GM11168 (cell line): ENCODE measurements around the gene SYNDIG1L.

Source experiments
- in situ Hi-C: fragments of 300-500 bp; cut with MboI; formaldehyde crosslinking; loops from one replicate; pipeline ENCODE4 v1.12.0; 2022; ENCODE audit warnings: low sequenced_read_pairs; ENCODE audit not compliant: unreplicated experiment

Gene SYNDIG1L

DNA sequence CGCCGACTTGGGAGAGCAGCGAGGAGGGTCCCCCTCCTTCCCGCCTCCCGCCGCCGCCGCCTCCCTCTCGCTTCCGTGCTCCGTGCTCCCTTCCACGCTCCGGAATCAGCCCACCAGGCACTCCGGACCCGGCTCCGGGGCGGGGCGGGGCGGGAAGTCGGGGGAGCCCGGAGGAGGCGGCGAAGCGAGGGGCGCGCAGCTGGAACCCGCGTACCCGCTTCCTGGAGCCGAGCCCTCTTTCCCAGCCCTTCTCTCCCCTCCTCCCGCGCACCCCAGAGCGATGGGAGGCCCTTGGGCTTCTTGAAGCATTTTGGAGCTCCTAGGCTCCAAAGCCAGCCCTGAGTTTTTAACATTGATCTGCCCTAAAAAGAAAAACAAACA is at the start of gene SYNDIG1L:
Gene SYNDIG1L (minus strand): TSS at position 9 of the 381 bp plus-strand sequence. CDS start 16,466 bp downstream, outside the sequence.
- in situ Hi-C loops, result no loop called here

DNA sequence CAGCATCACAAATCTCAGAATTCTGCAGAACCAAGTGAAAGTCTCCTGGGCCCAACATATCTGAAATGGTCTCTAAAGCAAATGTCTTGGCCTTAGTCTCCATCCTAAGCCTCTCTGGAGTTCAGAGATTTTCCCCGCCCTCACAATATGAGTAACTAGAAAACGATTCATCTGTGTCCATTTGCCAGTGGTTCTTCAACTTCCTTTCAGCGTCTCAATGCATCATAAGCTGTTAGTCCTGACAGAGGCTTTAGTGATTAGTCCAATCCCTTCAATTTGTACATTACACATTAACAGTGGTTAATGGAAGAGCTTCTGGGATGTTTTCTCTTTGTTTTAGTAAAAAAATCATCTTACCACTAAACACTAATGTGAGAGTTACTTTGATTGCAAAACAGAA is 49.7 kb upstream of the SYNDIG1L start:
- in situ Hi-C loops, result loop anchor here (10.0 kb wide), 1 partner anchor 111 kb away; no protein-coding TSS in a partner anchor

DNA sequence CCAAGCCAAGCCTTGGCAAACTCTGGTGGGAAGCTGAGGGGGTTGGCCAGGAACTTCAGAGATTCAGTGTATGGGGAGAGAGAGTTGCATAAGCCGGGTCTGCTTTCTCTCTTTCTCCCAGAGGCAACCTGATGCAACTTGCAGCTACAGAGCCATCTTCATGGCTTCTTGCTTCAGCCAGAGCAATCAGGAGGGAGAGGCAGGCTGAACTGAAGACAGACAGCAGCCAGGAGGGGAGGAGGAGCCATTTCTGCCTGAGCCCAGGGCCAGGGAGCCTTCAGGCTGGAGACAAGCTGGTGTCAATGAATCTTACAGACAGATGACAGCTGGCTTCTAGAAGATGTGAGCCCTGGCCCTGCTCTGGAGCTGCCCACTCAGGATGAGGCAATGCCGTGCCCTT is 48.4 kb upstream of the SYNDIG1L start:
- in situ Hi-C loops, result loop anchor here (10.0 kb wide), 1 partner anchor 110 kb away; no protein-coding TSS in a partner anchor

DNA sequence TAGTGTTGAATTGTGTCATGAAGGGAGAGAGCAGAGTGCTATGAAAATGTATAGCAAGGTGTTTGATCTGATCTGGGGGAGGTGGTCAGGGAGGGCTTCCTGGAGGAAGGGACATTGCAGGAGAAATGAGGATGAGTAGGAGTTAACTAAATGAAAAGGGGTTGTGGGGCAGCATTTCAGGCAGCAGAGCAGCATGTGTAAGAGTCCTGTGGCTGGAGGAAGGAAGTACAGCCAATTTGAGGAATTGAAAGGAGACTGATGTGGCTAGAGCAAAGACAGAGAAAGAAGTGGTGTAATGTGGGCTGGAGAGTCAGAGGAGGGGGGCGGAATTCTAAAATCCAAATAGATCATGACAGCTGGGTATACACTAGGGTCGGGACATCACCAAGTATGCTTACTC is 46.6 kb upstream of the SYNDIG1L start:
- in situ Hi-C loops, result loop anchor here (10.0 kb wide), 1 partner anchor 108 kb away; no protein-coding TSS in a partner anchor

DNA sequence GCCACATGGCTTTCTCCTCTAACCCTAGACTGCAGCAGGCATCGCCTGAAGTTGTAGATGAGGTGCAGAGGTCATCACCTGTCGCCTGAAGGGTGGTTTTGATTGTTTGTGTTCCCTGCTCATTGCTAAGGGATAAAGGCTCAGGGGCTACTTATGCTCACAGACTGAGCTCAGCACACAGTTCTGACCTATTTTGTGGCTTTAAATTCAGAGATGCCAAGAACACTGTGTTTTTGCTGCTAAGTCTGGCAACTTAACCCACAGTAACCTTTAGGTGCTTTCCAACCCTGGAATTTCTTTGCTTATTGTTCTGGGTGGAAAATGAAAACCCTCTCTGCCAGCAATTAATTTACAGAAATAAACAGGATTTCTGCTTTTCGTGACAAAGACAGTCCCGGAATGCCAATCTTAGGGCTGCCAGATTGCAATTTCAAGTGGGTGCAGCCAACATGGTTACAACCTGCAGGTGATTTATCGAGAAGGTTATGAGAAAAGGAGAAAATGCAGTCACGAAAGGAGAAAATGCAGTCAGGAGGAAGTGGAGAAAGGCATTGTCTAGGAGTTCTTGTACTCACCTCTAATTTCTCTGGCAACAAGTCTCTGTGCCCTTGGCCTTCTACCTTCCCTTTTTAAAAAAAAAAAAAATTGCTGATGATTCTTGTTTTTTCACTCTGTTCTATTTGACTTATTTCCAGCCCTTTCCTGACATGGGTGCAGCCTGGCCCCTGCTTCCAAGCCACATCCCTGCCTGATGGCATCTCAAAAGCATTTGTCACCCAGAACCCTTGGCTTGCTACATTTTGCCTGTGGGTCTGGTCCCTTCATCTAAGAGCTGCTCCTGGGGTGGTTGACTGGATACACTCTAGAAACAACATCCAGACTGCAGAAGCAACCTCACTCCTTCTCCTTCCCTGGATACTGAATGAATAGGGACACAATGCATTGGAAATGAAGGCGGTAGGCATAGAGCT is 43.8 kb upstream of the SYNDIG1L start:
- in situ Hi-C loops, result loop anchor here (10.0 kb wide), 1 partner anchor 105 kb away; no protein-coding TSS in a partner anchor

DNA sequence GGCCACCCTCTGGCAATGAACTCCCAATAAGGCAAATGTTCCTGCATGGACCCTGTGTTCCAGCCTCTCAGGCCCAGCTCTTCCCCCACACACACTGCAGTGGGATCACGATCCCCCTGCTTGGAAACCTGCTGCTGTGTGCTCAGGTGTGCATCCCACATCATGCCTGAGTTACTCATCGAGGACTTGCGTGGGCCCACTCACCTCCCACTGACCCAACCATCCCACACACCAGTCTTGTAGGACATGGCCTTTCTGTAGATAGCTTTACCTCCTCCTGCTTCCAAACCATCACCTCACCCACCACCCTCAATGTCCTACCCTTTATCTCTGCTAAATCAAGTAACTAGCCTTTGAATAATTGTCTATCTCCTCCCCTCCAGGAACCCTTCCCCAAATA is 42.5 kb upstream of the SYNDIG1L start:
- in situ Hi-C loops, result no loop called here

DNA sequence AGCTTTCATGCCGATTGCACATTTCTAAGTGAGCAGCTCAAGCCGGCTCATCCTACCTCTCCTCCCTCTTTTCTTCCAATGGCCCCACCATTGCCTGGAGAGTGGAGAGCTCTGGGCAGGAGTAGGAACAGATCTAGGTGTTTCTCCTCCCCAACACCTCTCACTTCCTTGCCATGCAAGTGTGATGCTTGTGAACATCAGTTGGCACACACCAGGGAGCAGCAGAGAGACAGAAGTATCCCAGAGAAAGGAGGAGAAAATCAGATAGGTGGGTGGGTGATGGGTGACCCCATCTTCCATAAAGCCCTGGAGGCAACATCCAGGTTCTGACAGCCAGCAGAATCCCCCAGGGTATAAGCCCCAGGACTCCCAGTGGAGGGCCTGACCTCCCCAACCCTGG is 39.3 kb upstream of the SYNDIG1L start:
- in situ Hi-C loops, result no loop called here

DNA sequence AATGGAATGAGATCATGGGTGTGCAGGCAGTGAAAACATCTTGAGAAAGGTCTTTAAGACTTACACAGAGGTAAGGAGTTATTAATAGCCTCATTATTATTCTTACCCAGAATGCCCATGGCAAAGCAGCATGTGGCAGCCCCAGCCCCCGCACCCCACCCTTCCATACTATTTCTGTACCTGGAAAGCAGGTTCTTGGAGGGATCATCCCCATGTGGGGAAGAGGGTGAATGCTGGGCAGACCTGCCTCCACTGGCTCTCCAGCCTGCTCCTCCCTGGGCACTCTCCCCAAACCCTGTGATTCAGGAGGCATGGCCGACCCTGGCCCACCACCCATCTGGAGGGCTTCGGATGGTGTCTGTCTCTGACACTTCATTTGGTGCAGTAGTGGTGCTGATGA is 38.8 kb upstream of the SYNDIG1L start:
- in situ Hi-C loops, result no loop called here

DNA sequence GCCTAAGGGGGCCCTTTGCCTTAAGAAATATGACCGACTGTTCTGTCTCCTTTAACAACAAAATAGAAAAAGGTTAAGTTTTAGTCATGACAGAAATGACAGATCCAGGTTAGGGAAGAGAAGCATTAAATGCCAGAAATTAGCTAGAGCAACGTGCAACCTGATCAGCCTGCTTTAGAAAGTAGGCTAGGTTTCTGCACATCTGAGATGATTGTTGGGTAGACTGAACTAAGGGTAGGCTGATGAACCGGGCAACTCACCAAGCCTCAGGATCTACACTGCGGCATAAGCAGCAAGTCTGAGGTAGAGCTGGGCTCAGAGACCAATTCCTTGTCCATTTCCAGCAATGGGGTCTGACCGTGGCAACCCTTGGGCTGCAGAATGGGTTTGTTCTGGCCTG is 37.7 kb upstream of the SYNDIG1L start:
- in situ Hi-C loops, result no loop called here

DNA sequence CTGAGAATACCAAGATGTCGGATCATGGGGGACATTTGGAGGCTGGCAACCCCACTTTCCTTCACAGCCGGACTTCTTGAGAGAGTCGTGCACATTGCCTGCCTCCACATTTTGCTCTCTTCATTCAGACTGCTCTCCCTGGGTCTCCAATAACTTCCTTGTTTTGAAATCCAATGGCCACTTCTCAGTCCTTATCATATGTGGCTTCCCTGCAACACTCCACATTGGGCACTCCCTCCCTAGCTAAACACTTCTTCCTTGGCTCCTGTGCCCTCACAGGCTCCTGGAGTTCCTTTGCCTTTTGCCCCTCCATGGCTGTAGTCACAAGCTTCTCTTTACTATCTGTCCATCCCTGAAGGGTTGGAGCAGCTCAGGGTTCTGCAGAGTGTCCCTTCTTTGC is 37.0 kb upstream of the SYNDIG1L start:
- in situ Hi-C loops, result no loop called here

DNA sequence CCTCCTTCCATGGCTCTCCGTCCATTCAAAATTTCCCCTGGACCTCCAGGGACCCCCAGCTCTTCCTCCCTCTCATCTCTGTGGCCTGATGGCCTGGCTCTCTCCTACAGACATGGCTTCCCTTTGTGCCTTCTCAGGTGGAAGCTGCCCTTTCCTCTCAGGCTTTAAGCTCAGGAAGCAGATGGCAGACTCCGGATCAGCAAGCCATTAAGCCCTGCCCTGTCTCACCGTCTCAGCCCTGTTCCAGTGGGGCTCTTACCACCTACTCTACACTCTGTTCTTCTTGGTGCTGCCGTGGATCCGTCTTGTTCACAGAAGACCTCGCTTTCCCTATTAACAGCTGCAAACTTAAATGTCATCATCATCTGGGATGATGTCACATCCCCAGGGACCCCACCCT is 34.0 kb upstream of the SYNDIG1L start:
- in situ Hi-C loops, result no loop called here

DNA sequence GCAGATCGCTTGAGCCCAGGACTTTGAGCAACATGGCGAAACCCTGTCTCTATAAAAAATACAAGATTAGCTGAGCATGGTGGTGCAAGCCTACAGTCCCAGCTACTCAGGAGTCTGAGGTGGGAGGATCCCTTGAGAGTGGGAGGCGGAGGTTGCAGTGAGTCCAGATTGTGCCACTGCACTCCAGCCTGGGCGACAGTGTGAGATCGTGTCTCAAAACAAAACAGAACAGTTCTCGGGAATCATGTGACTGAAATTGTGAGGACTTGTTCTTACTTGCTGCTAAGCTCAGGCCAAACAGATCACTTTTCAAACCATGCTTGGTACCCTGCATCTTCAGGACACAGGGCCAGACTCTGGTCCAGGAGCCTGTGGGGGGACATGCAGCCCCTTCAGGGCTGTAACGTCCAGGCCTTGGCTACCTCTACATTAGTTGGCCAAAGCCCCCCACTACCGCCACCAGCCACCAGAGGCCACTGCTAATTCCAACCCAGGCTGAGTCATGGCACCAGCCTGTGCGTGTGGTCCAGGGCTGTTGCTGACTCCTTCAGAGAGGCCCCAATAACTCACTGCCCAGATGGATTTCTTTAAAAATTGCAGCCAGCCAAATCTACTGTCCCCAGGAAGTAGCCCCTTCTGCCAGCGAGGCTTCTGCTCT is 33.4 kb upstream of the SYNDIG1L start:
- in situ Hi-C loops, result no loop called here

DNA sequence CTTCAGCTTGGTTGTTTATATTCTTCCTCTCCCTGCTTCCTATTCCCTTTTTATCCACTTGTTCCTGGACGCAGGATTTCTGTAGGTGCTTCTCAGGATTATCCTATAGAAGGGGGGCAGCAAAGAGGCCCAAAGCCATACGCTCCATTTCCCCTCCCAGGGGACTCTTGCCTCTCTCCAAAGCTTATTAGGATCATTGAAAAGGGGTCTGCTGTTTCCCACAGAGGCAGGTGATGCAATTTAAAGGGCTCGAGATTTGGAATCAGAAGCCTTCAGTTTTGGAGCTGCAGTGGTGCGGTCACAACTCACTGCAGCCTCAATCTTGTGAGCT is 31.5 kb upstream of the SYNDIG1L start:
- in situ Hi-C loops, result no loop called here

DNA sequence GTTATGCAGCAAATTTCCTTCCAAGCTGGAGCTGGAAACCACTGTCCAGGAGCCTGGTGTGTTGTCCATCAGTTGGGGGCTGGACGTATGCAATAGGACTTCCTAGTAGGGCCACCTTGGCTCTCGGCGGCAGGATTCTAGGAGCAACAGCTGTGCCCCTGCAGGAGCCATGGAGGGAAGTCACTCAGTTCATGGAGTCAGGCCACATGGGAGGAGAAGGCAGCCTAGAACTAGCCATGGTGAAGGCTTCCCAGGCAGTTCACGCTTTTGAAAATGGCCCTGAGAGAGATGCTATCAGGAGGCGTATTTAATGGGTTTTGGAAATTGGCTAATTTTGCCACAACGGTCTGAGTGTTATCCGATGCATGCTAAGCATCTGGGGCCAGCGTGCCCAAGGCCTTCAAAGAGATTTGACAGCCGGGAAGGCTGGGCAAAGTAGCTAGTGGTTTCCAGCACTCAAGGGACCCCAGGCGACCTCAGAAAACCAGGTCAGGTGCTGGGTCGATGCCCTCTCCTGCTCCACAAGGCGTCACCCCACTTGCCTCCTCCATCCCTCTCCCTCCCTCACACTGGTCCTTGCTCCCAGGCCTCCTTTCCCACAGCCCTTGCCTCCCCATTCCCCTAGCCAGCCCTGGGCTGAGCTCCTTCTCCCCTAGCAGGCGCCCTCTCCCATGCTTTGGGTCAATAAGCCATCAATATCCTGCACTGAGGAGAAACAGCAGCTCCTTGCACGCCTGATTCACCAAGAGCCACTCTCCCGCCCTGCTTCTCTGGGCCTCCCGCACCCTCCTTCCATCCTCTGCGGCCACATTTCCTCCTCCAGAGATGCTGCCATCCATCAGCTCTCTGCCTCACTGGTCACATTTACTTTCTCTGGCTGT is 30.9 kb upstream of the SYNDIG1L start:
- in situ Hi-C loops, result no loop called here

DNA sequence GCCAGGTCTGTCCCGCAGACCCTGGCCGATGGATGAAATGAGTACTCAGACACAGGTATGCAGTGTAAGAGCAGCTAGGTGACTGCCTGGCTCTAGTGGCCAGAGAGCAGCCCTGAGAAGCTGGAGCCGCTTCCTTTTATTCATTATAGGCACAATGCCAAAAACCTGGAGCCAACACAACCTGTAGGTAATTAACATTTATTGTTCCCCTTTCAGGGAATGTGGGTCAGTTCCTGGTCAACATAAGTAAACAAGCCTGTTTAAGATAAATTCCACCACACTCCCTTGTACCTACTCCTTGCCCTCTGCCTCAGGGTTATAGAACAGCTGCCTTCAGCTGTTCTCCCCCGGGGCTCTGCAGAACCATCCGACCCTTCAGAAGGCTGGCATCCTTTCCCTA is 28.4 kb upstream of the SYNDIG1L start:
- in situ Hi-C loops, result loop anchor here (5.0 kb wide), 1 partner anchor 52 kb away; no protein-coding TSS in a partner anchor

DNA sequence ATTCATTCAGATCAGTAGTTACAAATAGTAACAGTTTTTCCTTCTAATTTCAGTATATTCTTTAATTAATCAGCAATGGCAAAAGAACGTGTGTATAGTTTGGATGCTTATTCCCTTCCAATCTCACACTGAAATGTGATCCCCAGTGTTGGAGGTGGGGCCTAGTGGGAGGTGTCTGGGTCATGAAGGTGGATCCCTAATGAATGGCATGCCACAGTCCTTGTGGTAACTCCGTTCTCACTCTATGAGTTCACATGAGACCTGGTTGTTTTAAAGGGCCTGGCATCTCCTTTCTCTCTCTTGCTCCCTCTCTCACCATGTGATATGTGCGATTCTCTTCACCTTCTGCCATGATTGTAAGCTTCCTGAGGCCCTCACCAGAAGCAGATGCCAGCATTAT is 18.9 kb upstream of the SYNDIG1L start:
- in situ Hi-C loops, result no loop called here

DNA sequence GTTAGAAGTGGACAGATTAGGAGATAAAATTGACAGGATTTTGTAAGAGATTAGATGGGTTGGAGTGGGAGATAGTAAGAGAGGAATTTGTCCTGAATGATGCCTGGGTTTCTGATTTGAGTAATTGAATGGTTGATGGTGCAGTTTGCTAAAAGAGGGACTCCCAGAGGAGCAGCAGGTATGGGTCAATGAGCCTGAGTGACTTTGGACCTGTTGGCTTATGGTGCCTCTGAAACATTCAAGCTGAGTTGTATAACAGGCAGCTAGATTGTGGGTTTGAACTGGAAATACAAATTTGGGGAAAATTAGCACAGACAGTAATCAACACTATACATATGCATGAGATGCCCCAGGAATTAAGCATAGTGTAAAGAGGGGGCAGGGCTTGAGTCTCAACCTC is 16.7 kb upstream of the SYNDIG1L start:
- in situ Hi-C loops, result no loop called here

DNA sequence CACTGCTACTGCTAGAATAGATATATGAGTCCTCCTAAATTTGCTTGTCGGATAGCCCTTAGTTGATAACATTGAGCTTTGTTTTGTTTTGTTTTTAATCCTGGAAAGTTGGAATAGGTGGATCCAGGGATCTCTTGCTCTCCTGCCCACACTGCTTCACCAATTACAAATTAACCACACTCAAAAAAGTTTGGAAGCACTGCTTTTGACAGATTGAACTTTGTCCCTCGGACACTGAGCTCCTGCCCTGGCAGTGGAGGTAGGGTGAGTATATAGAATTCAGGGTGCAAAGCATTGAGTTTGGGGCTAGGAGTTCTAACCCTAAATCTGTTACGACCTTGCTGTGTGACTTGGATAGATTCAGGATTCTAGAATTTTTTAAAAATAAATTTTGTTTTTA is 15.1 kb upstream of the SYNDIG1L start:
- in situ Hi-C loops, result no loop called here

DNA sequence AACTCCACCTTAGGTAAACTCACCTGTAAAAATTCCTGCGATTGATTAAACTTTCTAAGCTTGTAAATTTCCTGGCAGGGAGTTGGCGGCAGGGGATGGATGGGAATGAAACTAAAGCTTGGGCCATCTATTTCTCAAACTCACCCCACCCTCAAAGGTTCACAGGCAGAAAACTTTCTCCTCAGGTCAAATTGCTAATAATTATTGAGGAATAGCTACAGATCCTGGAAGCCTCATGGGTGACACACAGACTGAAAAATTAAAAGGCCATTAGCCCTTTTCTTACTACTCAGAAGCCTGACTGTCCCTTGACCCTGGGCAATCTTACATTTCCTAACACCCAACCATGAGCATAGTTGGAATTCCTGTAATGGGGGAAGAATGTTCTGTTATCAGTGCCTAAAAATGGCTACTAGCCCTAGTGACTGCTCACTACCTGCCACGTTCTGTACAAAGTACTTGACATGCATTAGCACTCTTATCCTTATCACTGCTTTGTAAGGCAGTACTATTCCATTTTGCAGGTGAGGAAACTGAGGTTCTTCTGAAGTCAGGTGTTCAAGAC is 12.4 kb upstream of the SYNDIG1L start:
- in situ Hi-C loops, result no loop called here

DNA sequence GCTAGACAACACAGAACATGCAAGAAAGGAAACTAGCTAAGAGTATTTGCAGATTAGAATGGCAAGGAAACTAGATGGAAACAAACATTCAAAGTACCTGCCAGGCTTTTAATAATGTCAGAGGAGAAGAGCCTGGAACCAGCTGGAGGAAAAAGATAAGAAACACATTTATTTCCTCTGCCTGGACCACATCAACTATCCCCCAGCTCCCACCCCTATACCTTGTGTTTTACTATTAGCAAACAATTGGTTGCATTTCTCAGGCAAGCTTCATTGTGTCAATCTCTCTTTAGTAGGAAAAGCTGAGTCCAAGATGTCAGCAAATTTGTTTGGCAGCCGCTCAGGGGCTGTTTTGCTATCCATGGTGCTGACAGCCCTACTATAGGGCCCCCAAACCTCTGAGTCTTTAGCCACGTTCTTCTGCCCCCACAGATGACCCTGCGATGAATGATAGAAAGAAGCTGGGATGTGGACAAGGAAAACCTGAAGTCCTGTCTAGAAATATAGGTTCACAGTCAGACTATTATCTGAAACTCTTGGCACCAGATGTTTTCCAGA is 11.6 kb upstream of the SYNDIG1L start:
- in situ Hi-C loops, result no loop called here
